A549 (cell line): ENCODE data around the gene MEF2A. TPM values are rescaled to one million over a fixed set of nuclear protein-coding genes. Genes with fewer than 3 reads are reported as not detected.

Source experiments
- ATAC-seq, 2 experiments: fragments of 200-7000 bp in 1 of 2; fragments of >200 bp in 1 of 2; cut with Nextera tagmentation in 1 of 2; cut with Tn5 transposase in 1 of 2; 3 replicates each; pipeline versions ENCODE4 v1.8.0 to v1.9.1; 2018 to 2020; ENCODE audit warnings: mild to moderate bottlenecking in 1 of 2, moderate library complexity in 1 of 2
- CTCF ChIA-PET: fragments of 300-600 bp; sonication (Branson Sonifier 250); formaldehyde crosslinking; extraction: SDS; loops from one replicate; lab custom pipeline; 2021; ENCODE audit warnings: antibody characterized with exemption, inconsistent platforms; lab: Yijun Ruan, JAX
- POLR2A ChIA-PET: fragments of 350-600 bp; formaldehyde crosslinking; extraction: SDS; loops from one replicate; lab custom pipeline; 2021; ENCODE audit warnings: antibody characterized with exemption, inconsistent platforms; lab: Yijun Ruan, JAX
- DNase-seq, 2 experiments: peaks; one replicate each; pipeline versions ENCODE4 v3.0.0 to v3.0.0-alpha.2; 2011 to 2016; ENCODE audit warnings: low read depth in 1 of 2, low spot score in 1 of 2
- FAIRE-seq: peaks from 2 replicates; lab custom pipeline; 2011; peaks lifted over from hg19 to GRCh38; lab: Jason Lieb, UNC
- H3K27ac ChIP-seq, 2 experiments: fragments of >200 bp; sonication (Bioruptor Twin); formaldehyde crosslinking; 3 replicates each; pipeline ENCODE4 v1.5.1; 2016 to 2017
- H3K4me1 ChIP-seq: fragments of >200 bp; sonication (Bioruptor Twin); formaldehyde crosslinking; 3 replicates; pipeline ENCODE4 v1.6.1; 2016
- H3K4me2 ChIP-seq: fragments of >200 bp; sonication (Bioruptor Twin); formaldehyde crosslinking; 3 replicates; pipeline ENCODE4 v1.6.1; 2016
- H3K4me3 ChIP-seq: fragments of >200 bp; sonication (Bioruptor Twin); formaldehyde crosslinking; 3 replicates; pipeline ENCODE4 v1.5.1; 2016
- H3K9me3 ChIP-seq: fragments of >200 bp; sonication (Bioruptor Twin); formaldehyde crosslinking; 3 replicates; pipeline ENCODE4 v1.6.1; 2016
- BHLHE40 ChIP-seq: IDR thresholded peaks from 2 replicates; pipeline ENCODE4 v1.6.1; 2012; ENCODE audit warnings: low read depth, low read length, inconsistent platforms
- CBX2 ChIP-seq: fragments of 200-600 bp; sonication (generic); IDR thresholded peaks from 2 replicates; pipeline ENCODE4 v1.6.1; 2016; ENCODE audit warnings: low read depth, mild to moderate bottlenecking, borderline replicate concordance
- CEBPB ChIP-seq, 2 experiments: fragments of >200 bp in 1 of 2; sonication (Bioruptor Twin) in 1 of 2; formaldehyde crosslinking in 1 of 2; IDR thresholded peaks; 2 replicates each; pipeline ENCODE4 v1.6.1; 2012 to 2016
- CHD4 ChIP-seq: fragments of 200-600 bp; sonication (generic); IDR thresholded peaks from 2 replicates; pipeline ENCODE4 v1.6.1; 2016; ENCODE audit warnings: antibody characterized with exemption, mild to moderate bottlenecking, borderline replicate concordance
- EHMT2 ChIP-seq: fragments of 200-600 bp; sonication (generic); IDR thresholded peaks from 2 replicates; pipeline ENCODE4 v1.6.1; 2016; ENCODE audit warnings: antibody characterized with exemption, low read depth, mild to moderate bottlenecking, moderate library complexity
- EP300 ChIP-seq, 2 experiments: fragments of >200 bp; sonication (Bioruptor Twin); formaldehyde crosslinking; IDR thresholded peaks; 2 replicates in 1 of 2; 3 replicates in 1 of 2; pipeline ENCODE4 v1.6.1; 2016 to 2017
- FOSL2 ChIP-seq, 2 experiments: fragments of 450-650 bp in 1 of 2; fragments of >200 bp in 1 of 2; sonication (Bioruptor Twin) in 1 of 2; formaldehyde crosslinking; IDR thresholded peaks; 2 replicates each; pipeline versions ENCODE4 v1.5.0 to v1.6.1; 2016 to 2020; ENCODE audit warnings: mild to moderate bottlenecking in 1 of 2, moderate library complexity in 1 of 2
- GATA3 ChIP-seq: IDR thresholded peaks from 2 replicates; pipeline ENCODE4 v1.6.1; 2012; ENCODE audit warnings: borderline replicate concordance
- HOXB13 ChIP-seq: fragments of 250-450 bp; sonication (Bioruptor Pico); IDR thresholded peaks from 2 replicates; pipeline ENCODE4 v1.5.0; 2020; ENCODE audit warnings: low read depth, mild to moderate bottlenecking, moderate library complexity
- JUN ChIP-seq, 2 experiments: fragments of >200 bp; sonication (Bioruptor Twin); formaldehyde crosslinking; IDR thresholded peaks; 2 replicates in 1 of 2; 3 replicates in 1 of 2; pipeline ENCODE4 v1.6.1; 2016 to 2017
- KDM1A ChIP-seq: fragments of 200-600 bp; sonication (generic); IDR thresholded peaks from 2 replicates; pipeline ENCODE4 v1.6.1; 2016; ENCODE audit warnings: low read depth, mild to moderate bottlenecking
- MAFK ChIP-seq: fragments of 450-650 bp; IDR thresholded peaks from 2 replicates; pipeline ENCODE4 v1.6.1; 2014; ENCODE audit not compliant: partially characterized antibody
- MYC ChIP-seq: IDR thresholded peaks from 2 replicates; pipeline ENCODE4 v1.6.1; 2012; ENCODE audit warnings: mild to moderate bottlenecking, inconsistent platforms, low read length, improper control_type of control experiment, borderline replicate concordance
- NPAS2 ChIP-seq: fragments of 250-450 bp; sonication (Bioruptor Pico); IDR thresholded peaks from 2 replicates; pipeline ENCODE4 v1.8.0; 2022; ENCODE audit warnings: mild to moderate bottlenecking, moderate library complexity, borderline replicate concordance
- NR3C1 ChIP-seq: fragments of >200 bp; sonication (Bioruptor Twin); formaldehyde crosslinking; IDR thresholded peaks from 3 replicates; pipeline ENCODE4 v1.6.1; 2017
- PHF8 ChIP-seq: fragments of 200-600 bp; sonication (generic); IDR thresholded peaks from 2 replicates; pipeline ENCODE4 v1.6.1; 2016; ENCODE audit warnings: low read depth, mild to moderate bottlenecking, antibody characterized with exemption, moderate library complexity, borderline replicate concordance
- POLR2A ChIP-seq: IDR thresholded peaks from 2 replicates; pipeline ENCODE4 v1.6.1; 2012; ENCODE audit warnings: mild to moderate bottlenecking, low read length
- POLR2AphosphoS2 ChIP-seq: conservative IDR thresholded peaks from 2 replicates; pipeline ENCODE4 v1.6.1; 2012; ENCODE audit warnings: low read length, improper control_type of control experiment, inconsistent platforms
- SMC3 ChIP-seq: fragments of >200 bp; sonication (Bioruptor Twin); formaldehyde crosslinking; IDR thresholded peaks from 3 replicates; pipeline ENCODE4 v1.6.1; 2018; ENCODE audit warnings: inconsistent platforms
- TFCP2L1 ChIP-seq: fragments of 250-450 bp; sonication (Bioruptor Pico); IDR thresholded peaks from 2 replicates; pipeline ENCODE4 v1.5.0; 2021; ENCODE audit warnings: mild to moderate bottlenecking
- TP53 ChIP-seq: fragments of 250-450 bp; sonication (Bioruptor Pico); IDR thresholded peaks from 2 replicates; pipeline ENCODE4 v1.5.0; 2021; ENCODE audit warnings: mild to moderate bottlenecking, moderate library complexity
- ZSCAN20 ChIP-seq: fragments of 250-450 bp; sonication (Bioruptor Pico); IDR thresholded peaks from 2 replicates; pipeline ENCODE4 v1.8.0; 2022; ENCODE audit warnings: mild to moderate bottlenecking, moderate library complexity
- WGBS: methylation state at CpG from one replicate; pipeline ENCODE4 v1.1.6; 2017; ENCODE audit errors: missing lambda C conversion rate; 5-methylcytosine and 5-hydroxymethylcytosine counted together
- polyA plus RNA-seq, 4 experiments: library from polyadenylated mRNA; depleted of rRNA in 3 of 4; stranded (reverse); fragments of >200 nt; fragmentation: RNase III in 1 of 4; extraction: RNeasy Plus Mini Kit Qiagen cat#74134 plus additional on column Dnase treatment in 1 of 4; gene quantifications; 2 replicates in 3 of 4; 3 replicates in 1 of 4; pipeline ENCODE4 v1.2.3, GENCODE V29; 2011 to 2017
- TF ChIP-seq, protein P1 (sequence below): fragments of >200 bp; sonication (Bioruptor Twin); formaldehyde crosslinking; IDR thresholded peaks from 3 replicates; pipeline ENCODE4 v1.5.1; 2016
- TF ChIP-seq, protein P2 (sequence below): fragments of 150-350 bp; IDR thresholded peaks from 2 replicates; pipeline ENCODE4 v1.6.1; 2014; ENCODE audit warnings: low read depth, mild to moderate bottlenecking, low read length
- TF ChIP-seq, protein P3 (sequence below): fragments of 250-450 bp; sonication (Bioruptor Pico); IDR thresholded peaks from 2 replicates; pipeline ENCODE4 v1.5.0; 2020; ENCODE audit warnings: low read depth, mild to moderate bottlenecking, moderate library complexity
- TF ChIP-seq, protein P4 (sequence below): IDR thresholded peaks from 2 replicates; pipeline ENCODE4 v1.6.1; 2012; ENCODE audit warnings: low read depth, borderline replicate concordance

Gene MEF2A
- polyA plus RNA-seq, 2 of the 4 experiments (the other 2 are of a cell fraction) = 15.0 to 43.4 TPM

DNA sequence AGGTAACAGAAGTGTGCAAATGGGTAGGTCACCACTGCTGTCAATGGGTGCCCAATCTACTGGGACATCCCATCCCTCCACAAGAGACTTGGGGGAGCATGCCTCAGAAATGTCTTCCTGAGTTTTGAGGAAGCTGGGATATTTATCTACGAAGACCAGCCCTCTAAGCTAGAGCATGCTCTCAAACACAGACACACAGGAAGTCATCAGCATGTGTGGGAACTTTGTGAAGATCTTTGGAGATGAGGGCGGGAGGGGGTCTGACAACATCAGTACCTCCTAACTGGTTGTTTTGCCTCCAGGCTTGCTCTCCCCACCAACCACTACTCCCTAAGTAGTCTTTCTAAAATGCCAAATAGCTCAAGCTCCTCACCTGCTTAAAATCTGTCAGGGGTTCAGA is 3.5 kb upstream of the MEF2A start:
- no peak for FAIRE-seq
- ATAC-seq = no peak
- H3K4me1 ChIP-seq = peaks cover 6% of the 10 kb centered on the region; the same call in 2 of the 3 replicates
- 69% methylated on average over 2 of the region's 2 CpGs for WGBS
- no peak overlapping the region for H3K4me2 ChIP-seq
- no peaks in the 10 kb centered on the region for H3K9me3 ChIP-seq
- TF ChIP-seq, protein P1, sequence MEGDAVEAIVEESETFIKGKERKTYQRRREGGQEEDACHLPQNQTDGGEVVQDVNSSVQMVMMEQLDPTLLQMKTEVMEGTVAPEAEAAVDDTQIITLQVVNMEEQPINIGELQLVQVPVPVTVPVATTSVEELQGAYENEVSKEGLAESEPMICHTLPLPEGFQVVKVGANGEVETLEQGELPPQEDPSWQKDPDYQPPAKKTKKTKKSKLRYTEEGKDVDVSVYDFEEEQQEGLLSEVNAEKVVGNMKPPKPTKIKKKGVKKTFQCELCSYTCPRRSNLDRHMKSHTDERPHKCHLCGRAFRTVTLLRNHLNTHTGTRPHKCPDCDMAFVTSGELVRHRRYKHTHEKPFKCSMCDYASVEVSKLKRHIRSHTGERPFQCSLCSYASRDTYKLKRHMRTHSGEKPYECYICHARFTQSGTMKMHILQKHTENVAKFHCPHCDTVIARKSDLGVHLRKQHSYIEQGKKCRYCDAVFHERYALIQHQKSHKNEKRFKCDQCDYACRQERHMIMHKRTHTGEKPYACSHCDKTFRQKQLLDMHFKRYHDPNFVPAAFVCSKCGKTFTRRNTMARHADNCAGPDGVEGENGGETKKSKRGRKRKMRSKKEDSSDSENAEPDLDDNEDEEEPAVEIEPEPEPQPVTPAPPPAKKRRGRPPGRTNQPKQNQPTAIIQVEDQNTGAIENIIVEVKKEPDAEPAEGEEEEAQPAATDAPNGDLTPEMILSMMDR = no peak
- no peak for TF ChIP-seq CBX2
- TF ChIP-seq, protein P2, sequence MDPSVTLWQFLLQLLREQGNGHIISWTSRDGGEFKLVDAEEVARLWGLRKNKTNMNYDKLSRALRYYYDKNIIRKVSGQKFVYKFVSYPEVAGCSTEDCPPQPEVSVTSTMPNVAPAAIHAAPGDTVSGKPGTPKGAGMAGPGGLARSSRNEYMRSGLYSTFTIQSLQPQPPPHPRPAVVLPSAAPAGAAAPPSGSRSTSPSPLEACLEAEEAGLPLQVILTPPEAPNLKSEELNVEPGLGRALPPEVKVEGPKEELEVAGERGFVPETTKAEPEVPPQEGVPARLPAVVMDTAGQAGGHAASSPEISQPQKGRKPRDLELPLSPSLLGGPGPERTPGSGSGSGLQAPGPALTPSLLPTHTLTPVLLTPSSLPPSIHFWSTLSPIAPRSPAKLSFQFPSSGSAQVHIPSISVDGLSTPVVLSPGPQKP = no peak
- TF ChIP-seq POLR2A = no peak
- no peak for TF ChIP-seq BHLHE40
- TF ChIP-seq, protein P3, sequence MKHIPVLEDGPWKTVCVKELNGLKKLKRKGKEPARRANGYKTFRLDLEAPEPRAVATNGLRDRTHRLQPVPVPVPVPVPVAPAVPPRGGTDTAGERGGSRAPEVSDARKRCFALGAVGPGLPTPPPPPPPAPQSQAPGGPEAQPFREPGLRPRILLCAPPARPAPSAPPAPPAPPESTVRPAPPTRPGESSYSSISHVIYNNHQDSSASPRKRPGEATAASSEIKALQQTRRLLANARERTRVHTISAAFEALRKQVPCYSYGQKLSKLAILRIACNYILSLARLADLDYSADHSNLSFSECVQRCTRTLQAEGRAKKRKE (CRISPR knock-in tag) = no peak
- no peak for TF ChIP-seq CEBPB (IDR thresholded peaks at IDR 0.05)
- TF ChIP-seq NR3C1 = no peak
- TF ChIP-seq FOSL2 (IDR thresholded peaks at IDR 0.05) = no peak
- TF ChIP-seq FOSL2 (CRISPR knock-in tag; IDR thresholded peaks at IDR 0.05) = no peak
- TF ChIP-seq SMC3 = no peak
- TF ChIP-seq ZSCAN20 (CRISPR knock-in tag) = no peak
- no peak for TF ChIP-seq MYC
- TF ChIP-seq, all 56 proteins: peak for 0
- Histone ChIP-seq H3K4me3 (no peak overlapping the region), H3K27ac (no peak overlapping the region)
- POLR2A ChIA-PET = no interaction called here
- DNase-seq = no peak
- CTCF ChIA-PET = interaction anchor here (1.2 to 2.2 kb wide), 3 partner anchors 12 to 154 kb away, joined by 3 to 9 read pairs (median 3); no protein-coding TSS in a partner anchor

DNA sequence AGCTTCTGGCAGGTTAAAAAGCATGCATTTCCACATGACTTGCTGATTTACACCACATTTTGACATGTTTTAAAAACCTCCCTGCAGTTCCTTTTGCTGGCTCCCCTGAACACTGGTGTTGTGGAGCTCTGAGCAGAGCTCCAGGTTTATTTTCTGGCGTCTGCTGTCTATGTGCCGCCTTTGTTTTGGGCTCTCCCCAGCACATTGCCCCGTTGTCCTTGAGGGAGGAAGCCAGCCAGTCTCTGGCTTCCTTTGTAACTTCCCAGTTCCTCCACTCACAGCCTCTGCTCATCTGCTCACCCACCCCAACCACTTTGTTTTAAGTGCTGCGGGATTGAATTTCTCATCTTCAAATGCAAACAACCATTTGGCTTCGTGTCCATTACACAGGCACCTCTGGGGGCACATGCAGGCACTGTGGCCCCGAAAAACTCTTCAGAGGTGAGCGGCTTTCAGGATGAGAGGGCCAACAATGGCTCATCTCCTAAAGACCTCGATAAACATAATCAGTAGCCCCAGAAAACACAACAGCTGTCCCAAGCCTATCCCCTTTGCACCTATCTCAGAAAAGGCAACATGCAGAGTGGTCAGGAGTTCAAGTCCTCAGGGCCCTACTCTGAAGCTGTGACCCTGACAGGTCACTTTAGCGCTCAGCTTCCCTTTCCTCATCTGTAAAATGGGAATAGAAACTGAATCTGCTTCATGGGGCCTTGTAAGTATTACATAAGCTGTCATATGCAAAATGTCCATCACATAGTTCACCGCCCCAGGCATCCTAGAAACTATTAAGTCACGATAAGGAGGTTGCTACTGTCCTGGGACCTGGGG is 1.3 kb upstream of the MEF2A start:
- FAIRE-seq = no peak
- Histone ChIP-seq H3K27ac (peak overlapping the region; percentile 93), H3K9me3 (no peaks in the 10 kb centered on the region), H3K4me3 (peak overlapping the region; percentile 64), H3K4me1 (peaks cover 23% of the 10 kb centered on the region; the same call in 2 of the 3 replicates), H3K4me2 (peak overlapping the region; percentile 87)
- no peak for TF ChIP-seq MYC
- TF ChIP-seq KDM1A = 0 out of 2 replicates have a peak, but pooled peaks have one; percentile 39
- POLR2A ChIA-PET = interaction anchor here (1.1 to 1.9 kb wide), 2 partner anchors 156 to 240 kb away, joined by 3 to 8 read pairs; no protein-coding TSS in a partner anchor
- CTCF ChIA-PET = interaction anchor here (0.9 to 2.0 kb wide), 5 partner anchors 9 to 140 kb away, joined by 3 to 7 read pairs (median 4); no protein-coding TSS in a partner anchor
- DNase-seq = no peak
- ATAC-seq = no peak
- 88% methylated on average over 11 of the region's 11 CpGs for WGBS

DNA sequence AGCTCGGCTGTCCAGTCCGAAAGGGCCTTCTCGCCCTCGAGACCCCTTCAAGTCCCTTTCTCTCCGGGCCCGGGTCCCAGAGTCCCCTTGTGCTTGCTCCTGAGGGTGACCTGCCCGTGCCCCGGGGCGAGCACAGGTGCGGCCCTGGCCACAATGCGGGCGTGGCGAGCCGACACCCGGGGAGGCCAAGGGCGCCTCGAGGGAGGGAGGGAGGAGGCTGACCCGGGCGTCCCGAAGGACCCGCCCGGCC is 810 bp upstream of the MEF2A start:
- Histone ChIP-seq H3K27ac (peak overlapping the region; percentile 93), H3K9me3 (no peaks in the 10 kb centered on the region), H3K4me3 (peak overlapping the region; percentile 64), H3K4me2 (peak overlapping the region; percentile 87), H3K4me1 (peaks cover 23% of the 10 kb centered on the region; the same call in 2 of the 3 replicates)
- FAIRE-seq (no peak), ATAC-seq (no peak), DNase-seq (no peak)
- POLR2A ChIA-PET = interaction anchor here (1.1 to 1.9 kb wide), 5 partner anchors 8 to 241 kb away, joined by 3 to 8 read pairs (median 4); no protein-coding TSS in a partner anchor
- WGBS = 30% methylated on average over 7 of the region's 22 CpGs
- CTCF ChIA-PET = interaction anchor here (0.9 to 1.2 kb wide), 2 partner anchors 10 to 140 kb away, joined by 3 to 4 read pairs; no protein-coding TSS in a partner anchor
- no peak for TF ChIP-seq HOXB13 (CRISPR knock-in tag)
- TF ChIP-seq POLR2AphosphoS2 = no peak
- TF ChIP-seq EHMT2 = no peak
- TF ChIP-seq NPAS2 (CRISPR knock-in tag) = no peak
- TF ChIP-seq, protein P4, sequence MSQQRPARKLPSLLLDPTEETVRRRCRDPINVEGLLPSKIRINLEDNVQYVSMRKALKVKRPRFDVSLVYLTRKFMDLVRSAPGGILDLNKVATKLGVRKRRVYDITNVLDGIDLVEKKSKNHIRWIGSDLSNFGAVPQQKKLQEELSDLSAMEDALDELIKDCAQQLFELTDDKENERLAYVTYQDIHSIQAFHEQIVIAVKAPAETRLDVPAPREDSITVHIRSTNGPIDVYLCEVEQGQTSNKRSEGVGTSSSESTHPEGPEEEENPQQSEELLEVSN = no peak
- TF ChIP-seq JUN (IDR thresholded peaks at IDR 0.05) = no peak
- no peak for TF ChIP-seq CHD4
- no peak for TF ChIP-seq MAFK
- TF ChIP-seq CEBPB (IDR thresholded peaks at IDR 0.05) = no peak
- TF ChIP-seq EP300 (IDR thresholded peaks at IDR 0.05) = no peak
- no peak for TF ChIP-seq TP53
- TF ChIP-seq PHF8 = no peak; the same call in 1 of the 2 replicates
- TF ChIP-seq TFCP2L1 = no peak
- TF ChIP-seq, protein P1 = no peak
- TF ChIP-seq GATA3 = no peak
